Fibroblast of gingiva (primary cell): Measurements from ENCODE around the gene SAP130.

Experiments
- DNase-seq: peaks from one replicate; pipeline ENCODE4 v3.0.0-alpha.2; 2011; ENCODE audit warnings: low read depth

Gene SAP130

DNA sequence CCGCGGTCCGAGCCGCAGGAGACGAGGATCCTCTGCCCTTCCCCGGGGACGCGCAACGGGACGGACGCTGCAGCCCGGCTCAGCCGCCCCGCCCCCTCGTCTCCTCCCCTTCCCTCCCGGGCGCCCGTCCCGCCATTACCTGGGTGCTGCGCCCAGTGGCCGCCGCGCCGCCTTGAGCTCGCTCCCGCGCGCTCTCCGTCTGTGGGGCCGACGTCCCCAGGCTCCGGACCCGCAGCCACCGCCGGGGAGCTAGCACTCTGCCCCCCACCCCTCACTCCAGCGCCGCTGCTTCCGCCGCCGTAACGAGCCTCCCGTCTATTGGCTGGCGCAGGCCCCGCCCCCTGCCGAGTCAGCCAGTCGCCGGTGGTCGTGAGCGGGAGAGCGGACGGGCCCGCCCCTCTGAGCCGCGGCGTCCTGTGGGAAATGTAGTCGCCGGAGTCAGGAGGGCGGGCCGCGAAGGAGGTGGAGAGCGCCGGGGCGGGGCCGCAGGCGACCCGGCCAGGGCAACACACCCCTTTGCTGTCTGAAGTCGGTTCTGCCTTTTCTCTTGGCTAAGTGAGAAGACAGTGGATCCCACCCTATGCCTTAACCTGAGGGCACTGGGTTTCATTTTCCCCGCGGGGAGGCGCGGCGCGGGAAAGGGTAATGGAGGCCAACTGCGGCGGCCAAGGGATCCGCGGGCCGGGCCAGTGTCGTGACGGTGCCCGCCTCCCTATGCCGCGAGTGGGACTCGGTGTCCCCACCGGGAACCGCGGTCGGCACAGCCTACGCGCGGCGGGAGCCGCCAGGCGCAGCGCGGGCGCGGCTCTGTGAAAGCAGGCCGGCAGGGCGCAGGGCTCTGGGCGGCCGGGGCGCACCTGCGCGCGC is at the start of gene SAP130:
TSS of gene SAP130 (minus strand) at position 259 of the 867 bp plus-strand sequence. CDS start 1,767 bp downstream, outside the sequence.
- peak; percentile 92 for DNase-seq

- DNase-seq = no peak
Observed at GRCh38 chr2:128076461-128077106, 48.7 kb upstream of the SAP130 start.

DNA sequence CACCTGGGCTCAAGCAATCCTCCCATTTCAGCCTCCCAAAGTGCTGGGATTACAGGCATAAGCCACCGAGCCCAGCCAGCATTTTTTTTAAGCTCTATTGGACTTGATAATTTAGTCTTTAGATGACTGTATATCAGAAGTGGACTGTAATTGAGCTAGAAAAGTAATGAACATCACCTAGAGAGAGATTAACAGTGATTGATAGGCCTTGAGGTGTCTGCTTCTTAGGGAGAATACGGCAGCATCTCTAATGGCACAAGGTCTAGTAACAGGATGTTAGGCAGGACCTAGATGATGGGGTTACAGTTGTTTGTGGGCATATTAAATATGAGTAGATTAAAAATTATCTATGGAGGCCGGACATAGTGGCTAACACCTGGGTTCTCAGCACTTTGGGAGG is 45.4 kb upstream of the SAP130 start:
- DNase-seq = no peak

- DNase-seq = no peak
Observed at GRCh38 chr2:128069769-128070168, 41.9 kb upstream of the SAP130 start.

GRCh38 chr2:128064353-128064752 is 36.5 kb upstream of the SAP130 start:
- no peak for DNase-seq

DNA sequence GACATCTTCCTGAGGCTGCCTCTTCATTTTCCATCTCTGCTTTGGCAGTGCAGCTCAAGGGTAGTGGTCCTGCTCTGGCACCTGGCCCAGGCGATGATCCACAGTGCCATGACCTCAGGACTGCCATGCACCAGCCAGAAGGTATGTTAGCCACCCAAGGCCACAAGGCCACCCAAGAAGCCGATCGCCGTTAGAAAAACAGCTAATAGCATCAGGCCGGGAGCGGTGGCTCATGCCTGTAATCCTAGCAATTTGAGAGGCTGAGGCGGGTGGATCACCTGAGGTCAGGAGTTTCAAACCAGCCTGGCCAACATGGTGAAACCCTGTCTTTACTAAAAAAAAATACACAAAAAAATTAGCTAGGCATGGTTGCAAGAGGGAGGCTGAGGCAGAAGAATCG is 34.7 kb upstream of the SAP130 start:
- DNase-seq = no peak

DNA sequence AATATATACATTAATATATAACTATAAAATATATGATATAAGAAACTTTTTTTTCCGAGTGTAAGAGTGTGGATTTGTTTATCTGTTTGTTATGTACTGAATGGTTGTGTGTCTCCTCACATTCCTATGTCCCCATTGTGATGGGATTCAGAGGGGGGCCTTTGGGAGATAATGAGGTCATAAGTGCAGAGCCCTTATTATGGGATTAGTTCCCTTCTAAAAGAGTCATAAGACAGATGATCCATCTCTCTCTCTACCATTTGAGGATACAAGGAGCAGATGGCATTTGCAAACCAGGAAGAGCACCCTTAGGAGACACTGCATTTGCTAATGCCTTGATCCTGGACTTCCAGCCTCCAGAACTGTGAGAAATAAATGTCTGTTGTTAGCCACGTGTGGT is 30.3 kb upstream of the SAP130 start:
- DNase-seq = no peak

DNA sequence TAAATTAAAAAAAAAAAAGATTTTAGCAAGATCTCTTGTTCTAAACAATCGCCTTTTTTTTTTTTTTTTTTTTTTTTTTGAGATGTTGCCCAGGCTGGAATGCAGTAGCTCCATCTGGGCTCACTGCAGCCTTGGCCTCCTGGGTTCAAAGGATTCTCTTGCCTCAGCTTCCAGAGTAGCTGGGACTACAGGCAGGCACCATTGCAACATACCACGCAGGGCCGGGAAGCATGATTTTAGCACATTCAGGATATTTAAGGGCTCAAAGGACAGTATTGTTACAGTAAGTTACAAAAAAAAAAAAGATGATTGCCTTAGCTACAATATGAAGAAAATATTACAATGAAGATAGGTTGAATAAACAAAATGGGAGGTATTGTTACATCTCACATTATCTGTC is 29.5 kb upstream of the SAP130 start:
- DNase-seq = no peak

DNA sequence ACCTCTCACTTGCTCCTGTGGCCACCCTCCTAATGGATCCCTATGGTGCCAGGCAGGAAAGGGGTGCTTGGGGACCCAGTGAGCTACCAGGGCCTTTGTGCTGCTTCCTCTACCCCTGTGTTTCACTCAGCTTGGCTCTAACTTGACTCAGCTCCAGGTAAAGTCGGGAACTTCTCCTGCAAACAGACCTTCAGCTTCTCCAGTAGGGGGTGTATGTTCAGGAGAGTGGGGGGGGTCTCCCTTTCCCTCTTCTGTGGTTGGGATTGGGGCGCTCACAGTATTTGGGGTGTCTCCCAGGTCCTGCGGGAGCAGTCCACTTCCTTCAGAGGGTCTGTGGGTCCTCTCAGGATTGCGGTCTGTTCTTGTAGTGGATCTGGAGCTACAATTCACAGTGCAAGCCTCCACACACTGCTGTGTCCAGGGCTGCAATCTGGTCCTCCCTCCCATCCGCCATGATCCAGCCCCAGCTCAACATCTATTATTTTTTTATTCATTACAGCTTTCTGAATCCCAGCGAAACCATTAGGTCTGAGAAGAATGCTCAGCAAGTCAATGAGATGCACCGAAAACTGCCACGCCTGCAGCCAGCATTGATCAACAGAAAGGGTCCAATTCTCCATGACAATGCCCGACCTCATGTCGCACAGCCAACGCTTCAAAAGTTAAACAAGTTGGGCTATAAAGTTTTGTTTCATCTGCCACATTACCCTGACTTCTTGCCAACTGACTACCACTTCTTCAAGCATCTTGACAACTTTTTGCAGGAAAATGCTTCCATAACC is 26.4 kb upstream of the SAP130 start:
- no peak for DNase-seq

GRCh38 chr2:128053331-128053730 is 25.5 kb upstream of the SAP130 start:
- no peak for DNase-seq

- DNase-seq = no peak
Observed at GRCh38 chr2:128043041-128043440, 15.2 kb upstream of the SAP130 start.

GRCh38 chr2:128041561-128041960 is 13.7 kb upstream of the SAP130 start:
- DNase-seq = no peak

DNA sequence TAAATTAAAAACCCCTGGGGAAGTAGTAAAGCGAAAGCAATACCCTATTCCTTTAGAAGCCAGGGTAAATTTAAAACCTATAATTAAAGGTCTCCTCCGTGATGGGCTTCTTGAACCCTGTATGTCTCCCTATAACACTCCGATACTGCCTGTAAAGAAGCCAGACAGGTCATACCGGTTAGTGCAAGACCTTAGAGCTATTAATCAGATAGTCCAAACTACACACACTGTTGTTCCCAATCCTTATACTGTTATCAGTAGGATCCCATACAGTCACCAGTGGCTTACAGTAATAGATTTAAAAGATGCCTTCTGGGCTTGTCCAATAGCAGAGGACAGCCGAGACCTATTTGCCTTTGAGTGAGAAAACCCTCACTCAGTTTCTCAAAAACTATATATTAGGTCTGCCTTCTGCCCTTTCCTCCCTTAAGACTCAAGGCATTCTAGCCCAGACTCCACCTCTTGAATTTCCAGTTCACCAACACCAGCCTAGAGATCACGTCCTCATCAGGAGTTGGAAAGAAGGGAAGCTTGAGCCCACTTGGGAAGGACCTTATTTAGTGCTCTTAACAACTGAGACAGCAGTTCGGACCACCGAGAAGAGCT is 12.4 kb upstream of the SAP130 start:
- DNase-seq = no peak

DNA sequence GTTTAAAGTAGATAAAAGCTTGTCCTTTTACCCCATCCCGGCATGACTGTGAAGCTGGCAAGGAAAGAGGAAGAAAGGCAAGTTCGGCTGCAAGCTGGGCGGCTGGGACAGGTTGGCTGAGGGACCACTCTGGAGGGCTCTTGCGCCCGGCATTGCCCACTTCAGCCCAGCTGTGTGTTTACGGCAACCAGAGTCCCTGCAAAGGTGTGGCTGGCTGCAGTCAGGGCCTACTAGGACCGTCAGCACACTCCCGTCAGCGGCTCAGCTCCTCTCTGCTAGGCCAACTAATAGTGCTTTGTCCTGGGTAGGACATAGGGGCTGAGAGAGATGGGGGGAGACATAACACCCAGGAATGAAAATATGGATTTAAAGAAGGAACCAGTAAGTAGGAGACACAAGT is 11.7 kb upstream of the SAP130 start:
- DNase-seq = no peak

DNA sequence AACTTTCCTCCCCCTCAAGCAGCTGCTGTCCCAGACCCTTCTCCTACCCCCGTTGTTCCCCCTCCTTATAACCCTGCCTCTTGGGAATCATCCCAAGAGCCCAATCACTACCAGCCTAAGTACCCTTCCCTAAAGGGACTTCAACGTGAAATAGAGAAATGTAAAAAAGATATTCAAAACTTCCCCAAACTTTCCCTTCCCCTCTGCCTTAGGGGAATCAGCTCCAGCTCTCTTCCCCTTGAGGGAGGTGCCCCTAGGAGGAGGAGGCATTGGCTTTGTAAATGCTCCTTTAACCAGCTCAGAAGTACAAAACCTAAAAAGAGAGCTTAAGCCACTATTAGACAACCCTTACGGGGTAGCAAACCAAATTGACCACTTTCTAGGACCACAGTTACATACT is 10.6 kb upstream of the SAP130 start:
- DNase-seq = no peak

DNA sequence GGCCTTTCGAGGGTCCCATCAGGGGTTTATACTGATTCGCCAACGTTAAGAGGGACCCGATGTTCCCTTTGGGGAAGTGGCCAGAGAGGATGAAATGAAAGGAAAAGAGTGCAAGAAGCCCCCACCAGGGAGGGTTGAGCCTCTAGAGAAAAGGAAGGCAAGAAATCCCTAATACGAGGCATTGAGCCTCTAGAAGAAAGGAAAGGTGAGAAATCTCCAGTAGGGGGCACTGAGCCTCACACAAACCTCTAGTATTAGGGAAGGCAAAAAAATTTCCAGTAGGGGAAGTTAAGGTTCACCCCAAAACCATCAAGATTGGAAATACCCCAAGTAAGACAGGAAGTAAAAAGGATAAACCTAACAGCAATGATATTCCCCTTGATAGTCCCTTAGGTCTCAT is 9.8 kb upstream of the SAP130 start:
- DNase-seq = no peak

DNA sequence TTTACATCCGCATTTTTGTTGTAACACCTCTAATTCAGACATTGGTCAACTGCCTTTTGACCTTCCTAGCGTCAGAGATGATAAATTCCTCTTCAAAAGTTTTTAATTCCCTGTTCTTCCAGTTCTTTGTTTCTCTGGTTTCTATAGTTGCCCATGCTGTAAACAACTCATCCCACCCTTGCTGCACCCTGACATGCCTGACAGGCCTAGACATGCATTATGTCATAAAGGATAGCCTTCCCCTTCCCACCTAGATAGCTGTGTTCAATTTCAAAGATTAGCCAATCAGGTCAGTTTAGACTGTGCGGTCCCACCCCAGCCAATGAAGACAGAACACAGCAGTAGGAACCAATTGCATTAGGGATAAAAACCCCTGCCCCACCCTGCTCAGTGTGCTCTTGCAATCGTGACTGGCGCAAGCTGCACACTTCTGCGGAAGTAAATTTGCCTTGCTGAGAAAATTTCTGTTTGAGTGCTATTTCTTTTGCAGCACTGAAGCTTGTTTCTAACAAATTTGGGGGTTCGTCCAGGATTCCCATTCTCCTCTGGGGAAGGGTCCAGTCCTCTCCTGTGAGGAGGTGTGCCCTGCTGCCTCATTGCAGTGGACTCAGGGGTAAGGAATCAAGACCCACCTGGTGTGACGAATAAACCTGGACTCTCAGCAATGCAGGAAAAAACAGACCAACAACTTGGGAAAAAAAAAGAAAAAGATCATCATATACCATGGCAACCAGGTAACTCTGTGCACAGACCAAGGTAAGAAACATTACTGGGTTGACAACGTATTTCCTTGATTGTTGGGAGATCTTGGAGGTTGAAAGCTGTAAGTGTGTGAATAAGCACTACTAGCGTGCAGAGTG is 9.1 kb upstream of the SAP130 start:
- no peak for DNase-seq

DNA sequence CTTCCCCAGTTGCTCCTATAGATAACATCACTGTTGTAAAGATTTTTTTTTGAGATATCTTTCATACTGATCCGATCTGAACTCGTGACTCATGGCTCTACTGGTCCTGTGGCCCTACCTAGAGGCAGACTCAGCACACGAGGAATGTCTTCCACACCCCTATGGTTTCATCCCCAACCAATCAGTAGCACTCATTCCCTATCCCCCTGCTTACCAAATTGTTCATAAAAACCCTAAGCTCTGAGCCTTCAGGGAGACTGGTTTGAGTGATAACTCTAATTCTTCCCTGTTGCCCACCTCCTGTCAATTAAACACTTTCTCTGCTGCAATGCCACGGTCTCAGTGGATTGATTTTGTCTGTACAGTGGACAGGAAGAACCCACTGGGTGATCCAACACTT is 4.2 kb upstream of the SAP130 start:
- DNase-seq = no peak

DNA sequence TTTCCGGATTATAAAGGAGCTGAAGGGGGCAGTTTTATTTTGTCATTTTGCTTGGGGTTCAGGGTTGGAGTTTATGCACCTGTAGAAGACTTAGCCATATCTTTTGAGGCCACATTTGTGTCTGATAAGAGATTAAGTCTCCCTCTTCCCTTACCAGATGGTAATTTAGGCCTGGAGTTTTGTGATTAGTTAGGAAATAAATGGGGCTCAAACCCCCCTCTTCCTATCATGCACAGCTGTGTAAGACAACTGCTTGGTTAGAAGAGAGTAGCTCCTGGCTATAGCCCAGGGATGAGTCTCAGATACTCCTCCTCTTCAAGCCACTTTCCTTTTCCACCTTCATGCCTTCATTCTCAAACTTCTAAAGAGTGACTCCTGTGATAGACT is 802 bp upstream of the SAP130 start:
- no peak for DNase-seq

DNA sequence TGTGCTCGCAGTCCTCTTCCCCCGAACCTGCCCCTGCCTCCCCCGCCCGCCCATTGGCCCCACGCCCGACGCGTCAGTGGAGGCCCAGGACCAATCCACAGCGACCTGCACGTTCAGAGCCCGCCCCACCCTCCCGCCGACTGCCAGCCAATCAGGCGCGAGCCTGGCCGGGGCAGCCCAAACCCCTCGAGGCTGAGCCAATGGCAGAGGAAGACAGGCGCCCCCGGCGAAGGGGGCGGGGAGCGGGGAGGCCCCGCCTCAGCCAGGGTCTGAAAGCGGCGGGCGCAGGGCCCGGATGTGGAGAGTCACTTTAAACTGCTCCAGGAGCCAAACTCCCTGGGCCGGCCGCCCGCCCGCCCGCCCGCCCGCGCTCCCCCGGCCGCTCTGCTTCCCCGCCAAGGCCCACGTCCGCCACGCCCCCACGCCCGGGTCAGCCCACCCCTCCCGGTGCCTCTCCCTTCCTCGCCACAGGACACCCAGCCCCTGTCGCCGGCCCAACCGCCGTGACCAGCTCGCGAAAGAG is 520 bp downstream of the SAP130 start:
- peak; percentile 99 for DNase-seq
